Measurements from ENCODE around the gene FUT8.

The FUT8 gene

GRCh38 chr14:65776193-65776852, 363.8 kb downstream of the FUT8 start:
- Histone ChIP-seq H3K9me3 (ENCODE audit: control insufficient read depth, low read length) (no peaks in the 10 kb centered on the region), H3K9ac (ENCODE audit: low read length) (no peak overlapping the region), H3K36me3 (ENCODE audit: control insufficient read depth, insufficient read depth, low read length) (no peaks in the 10 kb centered on the region), H3K27me3 (ENCODE audit: control insufficient read depth, insufficient read depth, low read length) (no peaks in the 10 kb centered on the region), H3K4me3 (ENCODE audit: low read length) (no peak overlapping the region), H3K4me1 (ENCODE audit: control insufficient read depth, insufficient read depth, low read length) (peaks cover 38% of the 10 kb centered on the region)

DNA sequence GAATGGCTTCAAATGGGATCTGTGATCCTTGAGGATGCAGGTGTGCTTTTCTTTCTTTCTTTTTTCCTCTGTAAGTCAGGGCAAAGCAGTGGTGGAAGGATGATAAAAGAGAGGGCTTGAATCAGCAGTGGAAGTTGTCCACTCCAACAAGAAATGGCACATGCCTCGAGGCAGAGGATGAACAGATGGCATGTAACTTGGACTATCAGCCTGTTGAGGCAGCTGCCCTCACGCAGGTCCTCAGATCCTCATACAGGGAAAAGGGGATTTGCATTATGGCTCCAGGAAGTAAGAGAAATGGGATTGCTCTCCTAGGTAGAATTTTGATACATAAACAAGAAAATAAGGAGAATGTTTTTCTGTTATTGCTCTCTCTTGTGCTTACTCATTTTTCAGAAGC, 368.0 kb downstream of the FUT8 start:
- Histone ChIP-seq H3K4me1 (ENCODE audit: control insufficient read depth, insufficient read depth, low read length) (peaks cover 8% of the 10 kb centered on the region), H3K9ac (ENCODE audit: low read length) (no peak overlapping the region), H3K9me3 (ENCODE audit: control insufficient read depth, low read length) (no peaks in the 10 kb centered on the region), H3K27me3 (ENCODE audit: control insufficient read depth, insufficient read depth, low read length) (no peaks in the 10 kb centered on the region), H3K36me3 (ENCODE audit: control insufficient read depth, insufficient read depth, low read length) (no peaks in the 10 kb centered on the region), H3K4me3 (ENCODE audit: low read length) (no peak overlapping the region)

GRCh38 chr14:65783101-65783500, 370.6 kb downstream of the FUT8 start:
- H3K9me3 ChIP-seq (ENCODE audit: control insufficient read depth, low read length): peaks cover 3% of the 10 kb centered on the region
- no peak overlapping the region for H3K9ac ChIP-seq (ENCODE audit: low read length)
- no peaks in the 10 kb centered on the region for H3K4me1 ChIP-seq (ENCODE audit: control insufficient read depth, insufficient read depth, low read length)
- H3K4me3 ChIP-seq (ENCODE audit: low read length): no peak overlapping the region
- no peaks in the 10 kb centered on the region for H3K27me3 ChIP-seq (ENCODE audit: control insufficient read depth, insufficient read depth, low read length)
- no peaks in the 10 kb centered on the region for H3K36me3 ChIP-seq (ENCODE audit: control insufficient read depth, insufficient read depth, low read length)

GRCh38 chr14:65783576-65783975, 371.0 kb downstream of the FUT8 start:
- Histone ChIP-seq H3K27me3 (ENCODE audit: control insufficient read depth, insufficient read depth, low read length) (no peaks in the 10 kb centered on the region), H3K9me3 (ENCODE audit: control insufficient read depth, low read length) (peaks cover 3% of the 10 kb centered on the region), H3K4me3 (ENCODE audit: low read length) (no peak overlapping the region), H3K4me1 (ENCODE audit: control insufficient read depth, insufficient read depth, low read length) (no peaks in the 10 kb centered on the region), H3K36me3 (ENCODE audit: control insufficient read depth, insufficient read depth, low read length) (no peaks in the 10 kb centered on the region), H3K9ac (ENCODE audit: low read length) (no peak overlapping the region)

DNA sequence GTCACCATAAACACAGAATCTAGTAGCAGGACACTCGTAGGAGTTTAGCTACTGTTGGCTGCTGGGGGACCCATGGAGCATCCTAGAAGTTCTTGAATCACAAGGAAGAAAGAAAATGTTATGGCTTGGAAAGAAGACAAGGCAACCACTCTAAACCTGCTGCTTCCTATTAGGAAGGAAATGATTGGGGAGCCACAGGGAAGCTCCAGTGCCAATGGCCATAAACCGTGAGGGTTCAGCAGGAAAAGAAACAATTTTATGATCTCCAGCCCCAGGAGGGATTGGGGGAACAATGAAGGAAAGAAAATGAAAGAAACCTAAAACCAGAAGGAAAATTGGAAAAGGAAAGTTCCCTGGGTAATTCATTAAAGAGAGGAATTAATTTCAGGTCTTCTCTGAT, 372.0 kb downstream of the FUT8 start:
- peaks cover 3% of the 10 kb centered on the region for H3K9me3 ChIP-seq (ENCODE audit: control insufficient read depth, low read length)
- no peaks in the 10 kb centered on the region for H3K27me3 ChIP-seq (ENCODE audit: control insufficient read depth, insufficient read depth, low read length)
- H3K4me3 ChIP-seq (ENCODE audit: low read length): no peak overlapping the region
- no peak overlapping the region for H3K9ac ChIP-seq (ENCODE audit: low read length)
- H3K36me3 ChIP-seq (ENCODE audit: control insufficient read depth, insufficient read depth, low read length): no peaks in the 10 kb centered on the region
- H3K4me1 ChIP-seq (ENCODE audit: control insufficient read depth, insufficient read depth, low read length): no peaks in the 10 kb centered on the region

DNA sequence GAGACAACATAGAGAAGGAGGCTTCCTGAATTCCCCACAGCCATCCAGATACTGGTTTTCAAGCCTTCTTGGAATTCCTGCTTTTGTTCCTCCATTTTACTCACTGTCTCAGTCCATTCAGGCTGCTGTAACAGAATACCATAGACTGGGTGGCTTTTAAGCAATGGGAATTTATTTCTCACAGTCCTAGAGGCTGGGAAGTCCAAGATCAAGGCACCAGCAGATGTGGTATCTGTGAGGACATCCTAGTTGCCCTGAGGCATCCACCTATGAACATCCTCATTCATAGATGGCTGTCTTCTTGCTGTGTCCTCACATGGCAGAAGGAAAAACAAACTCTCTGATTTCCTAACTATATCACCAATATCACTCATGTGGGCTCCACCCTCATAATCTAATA, 374.9 kb downstream of the FUT8 start:
- H3K4me1 ChIP-seq (ENCODE audit: control insufficient read depth, insufficient read depth, low read length): peaks cover 7% of the 10 kb centered on the region
- peaks cover 3% of the 10 kb centered on the region for H3K9me3 ChIP-seq (ENCODE audit: control insufficient read depth, low read length)
- H3K4me3 ChIP-seq (ENCODE audit: low read length): no peak overlapping the region
- H3K9ac ChIP-seq (ENCODE audit: low read length): no peak overlapping the region
- no peaks in the 10 kb centered on the region for H3K36me3 ChIP-seq (ENCODE audit: control insufficient read depth, insufficient read depth, low read length)
- peaks cover 4% of the 10 kb centered on the region for H3K27me3 ChIP-seq (ENCODE audit: control insufficient read depth, insufficient read depth, low read length)

DNA sequence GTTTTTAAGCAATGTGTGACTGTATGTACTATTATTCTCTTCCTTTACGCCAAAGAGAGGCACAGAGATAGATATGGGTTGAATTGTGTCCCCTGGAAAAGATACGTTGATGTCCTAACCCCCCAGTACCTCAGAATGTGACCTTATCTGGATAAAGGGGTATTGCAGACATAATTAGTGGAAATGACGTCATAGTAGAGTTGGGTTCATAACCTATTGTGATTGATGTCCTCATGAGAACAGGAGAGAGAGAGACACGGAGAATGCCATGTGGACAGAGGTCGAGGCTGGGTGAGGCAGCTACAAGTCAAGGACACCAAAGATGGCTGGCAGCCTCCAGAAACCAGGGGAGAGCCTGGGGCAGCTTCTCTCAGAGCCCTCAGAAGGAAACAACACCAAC, 376.3 kb downstream of the FUT8 start:
- Histone ChIP-seq H3K4me3 (ENCODE audit: low read length) (no peak overlapping the region), H3K27me3 (ENCODE audit: control insufficient read depth, insufficient read depth, low read length) (peaks cover 4% of the 10 kb centered on the region)

GRCh38 chr14:65789363-65789762, 376.8 kb downstream of the FUT8 start:
- no peak overlapping the region for H3K4me3 ChIP-seq (ENCODE audit: low read length)
- peaks cover 4% of the 10 kb centered on the region for H3K27me3 ChIP-seq (ENCODE audit: control insufficient read depth, insufficient read depth, low read length)
- no peaks in the 10 kb centered on the region for H3K36me3 ChIP-seq (ENCODE audit: control insufficient read depth, insufficient read depth, low read length)
- H3K9ac ChIP-seq (ENCODE audit: low read length): no peak overlapping the region
- H3K9me3 ChIP-seq (ENCODE audit: control insufficient read depth, low read length): peaks cover 3% of the 10 kb centered on the region
- H3K4me1 ChIP-seq (ENCODE audit: control insufficient read depth, insufficient read depth, low read length): peaks cover 8% of the 10 kb centered on the region

More for the DNA sequence above, 376.3 kb downstream of the FUT8 start:
- H3K9me3 ChIP-seq (ENCODE audit: control insufficient read depth, low read length): peaks cover 3% of the 10 kb centered on the region
- no peaks in the 10 kb centered on the region for H3K36me3 ChIP-seq (ENCODE audit: control insufficient read depth, insufficient read depth, low read length)
- peaks cover 8% of the 10 kb centered on the region for H3K4me1 ChIP-seq (ENCODE audit: control insufficient read depth, insufficient read depth, low read length)
- no peak overlapping the region for H3K9ac ChIP-seq (ENCODE audit: low read length)

DNA sequence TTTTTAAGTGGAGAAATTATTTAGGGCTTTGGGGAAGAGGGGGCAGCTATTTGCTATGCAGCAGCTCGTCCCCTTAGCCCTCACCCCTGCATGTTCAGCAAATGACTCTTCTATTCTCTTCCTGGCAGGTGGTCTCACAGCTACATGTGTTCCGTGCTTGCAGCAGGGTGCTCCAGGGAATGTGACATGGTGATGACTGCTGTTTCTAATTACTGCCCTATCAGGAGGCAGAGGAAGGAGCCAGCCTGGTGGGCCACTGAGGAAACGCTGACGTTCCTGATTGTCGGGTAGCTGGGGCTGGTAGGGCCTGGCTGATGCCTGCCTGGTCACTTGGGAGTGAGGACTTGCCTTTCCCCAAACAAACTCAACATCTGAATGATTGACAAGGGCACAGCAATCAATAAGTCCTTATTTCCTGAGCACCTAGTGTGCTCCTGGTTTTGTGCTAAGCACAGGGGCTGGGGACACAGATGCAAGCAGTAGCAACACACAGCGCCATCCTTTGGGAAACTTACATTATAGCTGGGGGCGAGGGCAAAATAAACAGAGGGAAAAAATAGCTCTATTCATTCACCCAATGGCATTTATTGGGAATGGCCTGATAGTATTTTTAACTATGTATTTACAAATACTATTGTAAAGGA, 377.8 kb downstream of the FUT8 start:
- peaks cover 8% of the 10 kb centered on the region for H3K4me1 ChIP-seq (ENCODE audit: control insufficient read depth, insufficient read depth, low read length)
- H3K27me3 ChIP-seq (ENCODE audit: control insufficient read depth, insufficient read depth, low read length): peaks cover 4% of the 10 kb centered on the region
- no peaks in the 10 kb centered on the region for H3K36me3 ChIP-seq (ENCODE audit: control insufficient read depth, insufficient read depth, low read length)
- H3K4me3 ChIP-seq (ENCODE audit: low read length): no peak overlapping the region
- no peak overlapping the region for H3K9ac ChIP-seq (ENCODE audit: low read length)
- peaks cover 3% of the 10 kb centered on the region for H3K9me3 ChIP-seq (ENCODE audit: control insufficient read depth, low read length)

DNA sequence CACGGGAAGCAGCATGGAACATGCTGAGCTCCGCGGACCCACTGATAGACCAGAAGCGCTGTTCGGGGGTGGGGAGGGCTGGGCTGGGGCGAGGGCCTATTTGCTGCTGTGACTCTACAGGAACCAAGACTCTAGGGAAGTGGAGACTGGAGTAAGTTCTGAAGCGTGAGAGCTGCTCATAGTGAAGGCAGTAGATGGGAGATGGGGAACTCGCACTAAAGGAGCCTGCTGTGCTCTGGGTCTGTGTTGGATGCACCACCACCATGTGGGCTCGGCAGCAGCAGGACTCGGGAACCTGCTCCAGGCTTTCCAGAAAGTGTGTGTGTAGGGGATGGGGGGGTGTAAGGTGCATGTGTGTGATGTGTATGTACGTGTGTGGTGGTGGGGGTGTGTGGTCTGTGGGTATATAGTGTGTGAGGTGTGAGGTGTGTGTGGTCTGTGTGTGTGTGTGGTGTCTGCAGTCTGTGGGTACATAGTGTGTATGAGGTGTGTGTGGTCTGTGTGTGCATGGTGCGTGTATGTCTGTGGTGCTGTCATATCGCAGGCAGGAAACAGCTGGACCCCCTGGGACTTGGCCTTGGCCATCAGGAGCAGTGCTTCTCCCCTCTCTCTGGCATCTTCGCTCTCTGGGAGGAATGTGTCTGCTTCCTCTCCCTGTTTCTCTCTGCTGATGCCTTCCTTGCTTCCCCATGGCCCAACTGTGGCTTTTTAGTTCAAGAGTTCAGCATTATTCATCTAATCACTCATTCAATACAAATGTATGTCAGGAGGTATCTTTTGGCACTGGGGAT, 378.9 kb downstream of the FUT8 start:
- H3K4me3 ChIP-seq (ENCODE audit: low read length): no peak overlapping the region
- peaks cover 3% of the 10 kb centered on the region for H3K9me3 ChIP-seq (ENCODE audit: control insufficient read depth, low read length)
- no peak overlapping the region for H3K9ac ChIP-seq (ENCODE audit: low read length)
- H3K4me1 ChIP-seq (ENCODE audit: control insufficient read depth, insufficient read depth, low read length): peaks cover 8% of the 10 kb centered on the region
- no peaks in the 10 kb centered on the region for H3K36me3 ChIP-seq (ENCODE audit: control insufficient read depth, insufficient read depth, low read length)
- H3K27me3 ChIP-seq (ENCODE audit: control insufficient read depth, insufficient read depth, low read length): peaks cover 4% of the 10 kb centered on the region

DNA sequence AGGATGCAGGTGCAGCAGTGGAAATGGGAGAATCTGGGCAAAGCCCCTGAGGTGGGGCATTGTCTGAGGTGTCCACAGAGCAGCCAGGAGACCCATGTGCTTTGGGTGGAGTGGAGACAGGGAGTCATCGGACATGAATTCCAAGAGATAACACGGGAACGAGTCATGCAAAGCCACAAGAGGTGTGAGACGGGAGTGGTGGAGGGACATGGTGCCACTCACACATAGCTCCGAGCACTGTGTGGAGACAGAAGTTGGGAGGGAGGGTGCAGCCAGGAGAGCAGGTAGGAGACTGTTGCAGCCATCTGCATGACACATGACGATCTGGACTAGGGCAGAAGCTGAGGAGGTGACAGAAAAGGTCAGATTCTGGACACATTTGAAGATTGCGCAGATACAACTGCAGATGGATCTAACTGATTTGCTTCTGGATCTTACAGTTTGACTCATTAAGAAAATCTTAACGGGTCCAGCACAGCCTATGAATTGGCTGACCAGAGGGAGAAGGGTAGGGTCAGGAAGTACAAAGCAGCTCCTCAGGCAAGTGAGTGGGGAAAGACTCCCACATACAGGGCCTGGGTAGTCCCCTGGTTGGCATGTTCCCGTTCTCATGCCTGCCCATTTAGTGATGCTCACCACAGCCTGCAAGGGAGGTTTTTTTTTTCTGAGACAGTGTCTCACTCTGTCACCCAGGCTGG, 379.8 kb downstream of the FUT8 start:
- Histone ChIP-seq H3K9me3 (ENCODE audit: control insufficient read depth, low read length) (peaks cover 2% of the 10 kb centered on the region), H3K27me3 (ENCODE audit: control insufficient read depth, insufficient read depth, low read length) (peaks cover 4% of the 10 kb centered on the region), H3K9ac (ENCODE audit: low read length) (no peak overlapping the region), H3K36me3 (ENCODE audit: control insufficient read depth, insufficient read depth, low read length) (no peaks in the 10 kb centered on the region), H3K4me3 (ENCODE audit: low read length) (no peak overlapping the region), H3K4me1 (ENCODE audit: control insufficient read depth, insufficient read depth, low read length) (peaks cover 8% of the 10 kb centered on the region)
